Measurements from ENCODE around the gene AQP12B.

DNA sequence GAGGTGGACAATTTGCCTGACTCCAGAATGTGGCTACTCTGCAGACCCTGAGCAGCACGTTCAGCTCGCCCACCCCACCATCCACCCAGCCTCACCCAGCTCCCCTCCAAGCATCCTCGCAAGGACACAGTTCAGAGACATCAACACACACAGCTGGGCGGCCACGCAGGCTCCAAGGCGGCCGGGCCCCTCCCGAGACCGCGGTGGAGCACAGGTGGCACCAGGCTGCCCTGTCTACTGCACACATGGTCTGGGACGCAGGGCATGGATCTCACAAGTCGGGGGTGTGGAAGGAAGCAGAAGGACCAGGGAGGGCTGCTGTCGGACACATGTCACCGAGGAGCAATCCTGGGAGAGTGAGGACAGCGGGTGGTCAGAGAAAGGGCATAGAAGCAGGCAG is 45.2 kb upstream of the AQP12B start:
- TF ChIP-seq, protein P1, sequence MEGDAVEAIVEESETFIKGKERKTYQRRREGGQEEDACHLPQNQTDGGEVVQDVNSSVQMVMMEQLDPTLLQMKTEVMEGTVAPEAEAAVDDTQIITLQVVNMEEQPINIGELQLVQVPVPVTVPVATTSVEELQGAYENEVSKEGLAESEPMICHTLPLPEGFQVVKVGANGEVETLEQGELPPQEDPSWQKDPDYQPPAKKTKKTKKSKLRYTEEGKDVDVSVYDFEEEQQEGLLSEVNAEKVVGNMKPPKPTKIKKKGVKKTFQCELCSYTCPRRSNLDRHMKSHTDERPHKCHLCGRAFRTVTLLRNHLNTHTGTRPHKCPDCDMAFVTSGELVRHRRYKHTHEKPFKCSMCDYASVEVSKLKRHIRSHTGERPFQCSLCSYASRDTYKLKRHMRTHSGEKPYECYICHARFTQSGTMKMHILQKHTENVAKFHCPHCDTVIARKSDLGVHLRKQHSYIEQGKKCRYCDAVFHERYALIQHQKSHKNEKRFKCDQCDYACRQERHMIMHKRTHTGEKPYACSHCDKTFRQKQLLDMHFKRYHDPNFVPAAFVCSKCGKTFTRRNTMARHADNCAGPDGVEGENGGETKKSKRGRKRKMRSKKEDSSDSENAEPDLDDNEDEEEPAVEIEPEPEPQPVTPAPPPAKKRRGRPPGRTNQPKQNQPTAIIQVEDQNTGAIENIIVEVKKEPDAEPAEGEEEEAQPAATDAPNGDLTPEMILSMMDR (IDR thresholded peaks at IDR 0.05): no peak
- no peak for TF ChIP-seq POLR2A (IDR thresholded peaks at IDR 0.05)
- no peak for TF ChIP-seq EP300 (IDR thresholded peaks at IDR 0.05)

All from ovary (tissue), 3 donors.